Right lobe of liver (tissue), 6 donors: ENCODE data around the gene RPS23. TPM values are rescaled to one million over a fixed set of nuclear protein-coding genes. Genes with fewer than 3 reads are reported as not detected.

Experiments used
- ATAC-seq, 4 donors: fragments of 200-7000 bp; cut with Tn5 transposase; one replicate each; pipeline ENCODE4 v1.9.1; 2020; ENCODE audit warnings: mild to moderate bottlenecking in 4 of 4, moderate library complexity in 4 of 4
- DNase-seq, 3 donors: peaks; one replicate each; pipeline ENCODE4 v3.0.0-alpha.2; 2020
- H3K27ac ChIP-seq, 3 donors: fragments of 200-600 bp; one replicate each; pipeline ENCODE4 v1.8.0; 2022
- H3K27me3 ChIP-seq, 2 donors: fragments of 200-600 bp; one replicate each; pipeline ENCODE4 v1.8.0; 2022
- H3K36me3 ChIP-seq, 4 donors: fragments of 200-600 bp; sonication (generic) in 1 of 4; one replicate each; pipeline versions ENCODE4 v1.5.1 to v1.8.0; 2017 to 2022; ENCODE audit warnings: control low read depth in 1 of 4
- H3K4me1 ChIP-seq, 4 donors: fragments of 200-600 bp; sonication (generic) in 1 of 4; one replicate each; pipeline versions ENCODE4 v1.5.1 to v1.8.0; 2017 to 2022; ENCODE audit warnings: control low read depth in 1 of 4
- H3K4me3 ChIP-seq, 3 donors: fragments of 200-600 bp; one replicate each; pipeline ENCODE4 v1.8.0; 2022
- H3K9me3 ChIP-seq, 4 donors: fragments of 200-600 bp; sonication (generic) in 1 of 4; one replicate each; pipeline versions ENCODE4 v1.5.1 to v1.8.0; 2017 to 2022; ENCODE audit warnings: control low read depth in 1 of 4
- CTCF ChIP-seq, 4 donors: fragments of 200-600 bp in 3 of 4; fragments of 450-650 bp in 1 of 4; IDR thresholded peaks; one replicate each; pipeline versions ENCODE4 v1.5.1 to v1.8.0; 2016 to 2022; ENCODE audit warnings: antibody characterized with exemption in 4 of 4, mild to moderate bottlenecking in 2 of 4
- POLR2A ChIP-seq: fragments of 450-650 bp; IDR thresholded peaks from one replicate; pipeline ENCODE4 v1.6.1; 2017; ENCODE audit warnings: antibody characterized with exemption, mild to moderate bottlenecking
- WGBS: methylation state at CpG from one replicate; pipeline ENCODE4 v1.1.6; 2018; ENCODE audit warnings: low coverage, low lambda C conversion rate; ENCODE audit not compliant: insufficient coverage; ENCODE audit errors: missing lambda C conversion rate; 5-methylcytosine and 5-hydroxymethylcytosine counted together
- intact Hi-C, 2 donors: fragments of 100-400 bp; cut with DNase I; formaldehyde crosslinking; loops; one replicate each; pipeline versions ENCODE4 v1.11.2 to v1.14.1; 2022
- total RNA-seq, 6 experiments: library from RNA; depleted of rRNA in 2 of 6; stranded (reverse); fragments of >200 nt in 2 of 6; fragmentation: NEBNext Ultra II Directional in 3 of 6; extraction: Animal tissue kit (Norgen Biotek cat#: 25700) in 3 of 6; gene quantifications; one replicate each; pipeline versions ENCODE4 v1.1.0 to v1.2.4, GENCODE V29; 2016 to 2023
- donor health status: DM: no; HTN: yes; CAD: no.
- donor health status: DM: no; HTN: no; CAD: no.
- donor health status: DM: no; HTN: no; CAD: no.
- donor health status: DM: no; HTN: yes; CAD: no.
- donor health status: DM: no; HTN: yes; CAD: no.

RPS23 gene
- total RNA-seq, 6 experiments from 2014 or later = 529 to 716 (median 601) TPM

- no CpG with 5 or more reads among the region's 1 CpG for WGBS
- Histone ChIP-seq H3K27me3 (no peaks in the 10 kb centered on the region), H3K4me3 (no peak overlapping the region), H3K9me3 (no peaks in the 10 kb centered on the region), H3K4me1 (no peaks in the 10 kb centered on the region), H3K36me3 (no peaks in the 10 kb centered on the region), H3K27ac (no peak overlapping the region)
- TF ChIP-seq POLR2A (no peak), CTCF (IDR thresholded peaks at IDR 0.05) (no peak)
- no peak for DNase-seq
- intact Hi-C loops = no loop called here
- ATAC-seq = no peak
These were observed 31.1 kb downstream of the RPS23 start for GRCh38 chr5:82246960-82247574.

GRCh38 chr5:82244854-82245635 is 33.1 kb downstream of the RPS23 start:
- Histone ChIP-seq H3K9me3 (no peaks in the 10 kb centered on the region), H3K27ac (no peak overlapping the region), H3K36me3 (no peaks in the 10 kb centered on the region), H3K4me1 (no peaks in the 10 kb centered on the region), H3K4me3 (no peak overlapping the region), H3K27me3 (no peaks in the 10 kb centered on the region)
- no peak for TF ChIP-seq CTCF (IDR thresholded peaks at IDR 0.05)
- no peak for TF ChIP-seq POLR2A
- no peak for ATAC-seq
- 72% methylated on average over 6 of the region's 6 CpGs for WGBS
- DNase-seq = no peak
- intact Hi-C loops = no loop called here

- WGBS = 100% methylated on average over 2 of the region's 2 CpGs
- ATAC-seq (no peak), DNase-seq (no peak)
- H3K4me3 ChIP-seq = no peak overlapping the region
- no peaks in the 10 kb centered on the region for H3K9me3 ChIP-seq
- H3K4me1 ChIP-seq = no peaks in the 10 kb centered on the region
- no peak overlapping the region for H3K27ac ChIP-seq
- intact Hi-C loops = no loop called here
- TF ChIP-seq CTCF (IDR thresholded peaks at IDR 0.05) (no peak), POLR2A (no peak)
- H3K36me3 ChIP-seq = no peaks in the 10 kb centered on the region
- no peaks in the 10 kb centered on the region for H3K27me3 ChIP-seq
These were observed 34.0 kb downstream of the RPS23 start for GRCh38 chr5:82244151-82244550.

- WGBS = 72% methylated on average over 5 of the region's 5 CpGs
- DNase-seq = no peak
These were observed 43.3 kb downstream of the RPS23 start for GRCh38 chr5:82234885-82235284.

More at GRCh38 chr5:82234885-82235284, 43.3 kb downstream of the RPS23 start:
- no peaks in the 10 kb centered on the region for H3K4me1 ChIP-seq
- no peak overlapping the region for H3K4me3 ChIP-seq
- no peaks in the 10 kb centered on the region for H3K27me3 ChIP-seq
- H3K9me3 ChIP-seq = no peaks in the 10 kb centered on the region
- no peak for ATAC-seq
- no peaks in the 10 kb centered on the region for H3K36me3 ChIP-seq
- H3K27ac ChIP-seq = no peak overlapping the region
- TF ChIP-seq CTCF (IDR thresholded peaks at IDR 0.05) = no peak
- TF ChIP-seq POLR2A = no peak
- intact Hi-C loops = no loop called here
